ENCODE data around the gene ELAC1. TPM values are rescaled to one million over a fixed set of nuclear protein-coding genes. Genes with fewer than 3 reads are reported as not detected.

The ELAC1 gene
- total and polyA plus RNA-seq, 2 of the 8 experiments (the other 6 are each of a cell fraction or from before 2014, with no cell fraction given): 2.3 to 3.4 TPM

DNA sequence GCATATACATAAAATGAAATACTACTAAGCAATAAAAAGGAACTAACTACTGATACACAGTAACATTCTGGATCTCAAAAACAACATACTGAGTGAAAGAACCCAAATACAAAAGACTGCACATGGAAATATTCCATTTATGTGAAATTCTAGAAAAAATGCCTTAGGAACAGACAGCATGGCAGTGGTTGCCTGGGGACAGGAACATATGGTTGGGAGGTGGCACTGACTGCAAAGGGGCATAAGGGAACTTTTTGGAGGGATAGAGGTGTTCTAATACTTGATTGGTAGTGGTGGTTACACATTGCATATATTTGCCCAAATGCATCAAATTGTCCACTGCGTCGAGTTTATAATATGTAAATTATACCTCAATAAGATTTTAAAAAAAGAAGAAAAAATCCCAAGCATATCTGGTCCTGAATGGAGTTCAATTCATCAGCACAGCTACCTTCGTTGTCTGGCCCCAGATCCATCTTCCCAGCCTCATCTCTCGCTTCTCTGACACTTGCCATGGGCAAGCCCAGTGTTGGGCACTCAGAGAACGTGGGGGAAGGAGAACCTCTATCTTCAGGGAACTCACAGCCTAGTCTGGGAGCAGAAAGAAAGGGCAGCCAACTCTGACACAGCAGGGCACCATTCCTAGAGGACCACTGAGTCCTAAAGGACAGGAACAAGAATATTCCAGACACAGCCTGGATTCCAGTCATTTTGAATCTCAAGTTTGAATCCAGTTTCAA is 53.6 kb downstream of the ELAC1 start:
- TF ChIP-seq, protein P1, sequence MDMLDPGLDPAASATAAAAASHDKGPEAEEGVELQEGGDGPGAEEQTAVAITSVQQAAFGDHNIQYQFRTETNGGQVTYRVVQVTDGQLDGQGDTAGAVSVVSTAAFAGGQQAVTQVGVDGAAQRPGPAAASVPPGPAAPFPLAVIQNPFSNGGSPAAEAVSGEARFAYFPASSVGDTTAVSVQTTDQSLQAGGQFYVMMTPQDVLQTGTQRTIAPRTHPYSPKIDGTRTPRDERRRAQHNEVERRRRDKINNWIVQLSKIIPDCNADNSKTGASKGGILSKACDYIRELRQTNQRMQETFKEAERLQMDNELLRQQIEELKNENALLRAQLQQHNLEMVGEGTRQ (IDR thresholded peaks at IDR 0.05; ENCODE audit: low read length): no peak
- Histone ChIP-seq H4K8ac (ENCODE audit: extremely low read depth, insufficient read depth, low read length) (no peak overlapping the region), H3K36me3 (ENCODE audit: control insufficient read depth in 2 of 4, insufficient read depth in 4 of 4, low read length in 3 of 4) (peaks cover 0 to 5% (median 1%) of the 10 kb centered on the region in 4 experiments; a peak in 2 of 8 replicates), H3K9me3 (ENCODE audit: insufficient read depth in 2 of 2, low read depth in 1 of 2, low read length in 1 of 2) (peaks cover 0 to 2% of the 10 kb centered on the region in 2 experiments; a peak in 2 of 4 replicates), H3K79me1 (ENCODE audit: low read depth, low read length) (0 out of 2 replicates have a peak, but pooled peaks cover under 1% of the 10 kb centered on the region), H2BK15ac (ENCODE audit: low read length) (no peak overlapping the region), H4K20me1 (replicated peaks in 1 of 2; ENCODE audit: control insufficient read depth in 1 of 2, insufficient read depth in 2 of 2, low read length in 2 of 2) (no peaks in the 10 kb centered on the region), H2BK12ac (ENCODE audit: low read depth, low read length) (no peak overlapping the region), H2AFZ (ENCODE audit: low read length) (no peak overlapping the region), H2BK5ac (ENCODE audit: low read depth, low read length) (no peak overlapping the region), H4K91ac (replicated peaks; ENCODE audit: insufficient read length, low read length) (no peak overlapping the region), H3K23ac (ENCODE audit: insufficient read length) (no peak overlapping the region), H2BK20ac (ENCODE audit: low read length) (no peak overlapping the region), H3K27me3 (replicated peaks in 1 of 4; ENCODE audit: control insufficient read depth in 3 of 4, extremely low read depth in 1 of 4, insufficient read depth in 3 of 4, low read length in 3 of 4) (no peaks in the 10 kb centered on the region), H3K4me1 (replicated peaks in 1 of 4; ENCODE audit: control insufficient read depth in 3 of 4, insufficient read depth in 4 of 4, low read length in 3 of 4) (peaks cover 4 to 13% (median 8%) of the 10 kb centered on the region in 4 experiments), H3K79me2 (ENCODE audit: control insufficient read depth in 1 of 2, insufficient read depth in 2 of 2, low read length in 2 of 2) (no peaks in the 10 kb centered on the region), H3K56ac (replicated peaks; ENCODE audit: insufficient read length, low read depth, low read length) (no peak overlapping the region), H3K9ac (replicated peaks in 1 of 4; ENCODE audit: extremely low read depth in 1 of 4, low read depth in 3 of 4, low read length in 3 of 4) (no peak overlapping the region), H3K18ac (ENCODE audit: extremely low read depth, low read length) (no peak overlapping the region), H3K4ac (replicated peaks; ENCODE audit: insufficient read length, low read depth, low read length) (no peak overlapping the region), H3K14ac (ENCODE audit: insufficient read length) (no peak overlapping the region), H3K4me3 (ENCODE audit: extremely low read depth in 1 of 4, insufficient read depth in 2 of 4, low read depth in 3 of 4, low read length in 4 of 4) (no peak overlapping the region), H3K4me2 (ENCODE audit: insufficient read depth in 1 of 2, low read depth in 2 of 2, low read length in 2 of 2) (no peak overlapping the region), H3K23me2 (ENCODE audit: low read depth, low read length) (no peaks in the 10 kb centered on the region), H2BK120ac (replicated peaks; ENCODE audit: low read depth, low read length) (no peak overlapping the region), H3K27ac (ENCODE audit: low read depth, low read length) (no peak overlapping the region), H2AK5ac (ENCODE audit: low read depth, low read length) (no peak overlapping the region), H4K5ac (ENCODE audit: insufficient read length, low read depth, low read length) (no peak overlapping the region)
- no peak for FAIRE-seq
- WGBS, 2 experiments (ENCODE audit: extremely low coverage in 1 of 2, insufficient coverage in 1 of 2, insufficient read length in 1 of 2, insufficient replicate concordance in 2 of 2, low coverage in 1 of 2, low lambda C conversion rate in 2 of 2, missing lambda C conversion rate in 1 of 2): 87% methylated on average over 5 of the region's 5 CpGs; no CpG with 5 or more reads in 1 of the 2 experiments
- CTCF ChIA-PET (ENCODE audit: partially characterized antibody): no interaction called here
- DNase-seq (ENCODE audit: low read depth in 1 of 2, low spot score in 2 of 2): no peak
- POLR2A ChIA-PET (ENCODE audit: partially characterized antibody): interaction anchor here (3.0 kb wide), 1 partner anchor 8 kb away, joined by 18 read pairs; the partner anchor contains the start of gene SMAD4

All from H1 (cell line).